Fibroblast of mammary gland (primary cell): ENCODE measurements around the gene IL1RAPL2.
A peak's percentile ranks its signal among the peaks of the same experiment; 100 is the strongest.

Experiments used
- DNase-seq: peaks from one replicate; pipeline ENCODE4 v3.0.0-alpha.2; 2010; ENCODE audit warnings: low read depth
- H3K4me3 ChIP-seq: 2 replicates; pipeline ENCODE4 v1.5.1; 2011; ENCODE audit warnings: low read depth, mild to moderate bottlenecking, low read length, moderate library complexity; ENCODE audit not compliant: control insufficient read depth
- CTCF ChIP-seq: conservative IDR thresholded peaks from 2 replicates; pipeline ENCODE4 v1.5.1; 2011; ENCODE audit warnings: low read depth, low read length, inconsistent platforms; ENCODE audit not compliant: control insufficient read depth, insufficient read depth

Gene IL1RAPL2

DNA sequence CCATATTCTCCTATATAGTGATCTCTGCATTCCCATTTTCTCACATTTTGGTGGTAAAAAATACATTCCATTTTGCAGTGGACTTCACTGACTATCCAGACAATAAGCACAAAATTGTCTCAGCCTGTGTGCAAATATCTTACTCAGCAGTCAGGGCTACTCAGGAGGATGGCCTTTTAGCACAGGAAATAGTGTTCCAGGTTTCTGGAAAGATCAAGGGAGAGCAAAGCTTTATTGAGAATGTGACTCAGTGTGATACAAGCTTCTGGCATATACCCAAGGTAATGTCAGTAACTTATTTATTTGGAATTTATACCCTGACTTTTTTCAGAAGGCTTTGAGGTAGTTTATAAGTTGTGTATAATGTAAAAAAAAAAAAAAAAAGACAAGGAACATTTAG lies 421.1 kb downstream of the IL1RAPL2 start:
- no peak overlapping the region for H3K4me3 ChIP-seq
- peak; percentile 55 for DNase-seq
- no peak for TF ChIP-seq CTCF

GRCh38 chrX:104988038-104988437 lies 422.0 kb downstream of the IL1RAPL2 start:
- no peak for DNase-seq
- TF ChIP-seq CTCF = no peak
- no peak overlapping the region for H3K4me3 ChIP-seq

- no peak for TF ChIP-seq CTCF
- H3K4me3 ChIP-seq = no peak overlapping the region
These were observed 429.5 kb downstream of the IL1RAPL2 start for GRCh38 chrX:104995546-104995945.

DNA sequence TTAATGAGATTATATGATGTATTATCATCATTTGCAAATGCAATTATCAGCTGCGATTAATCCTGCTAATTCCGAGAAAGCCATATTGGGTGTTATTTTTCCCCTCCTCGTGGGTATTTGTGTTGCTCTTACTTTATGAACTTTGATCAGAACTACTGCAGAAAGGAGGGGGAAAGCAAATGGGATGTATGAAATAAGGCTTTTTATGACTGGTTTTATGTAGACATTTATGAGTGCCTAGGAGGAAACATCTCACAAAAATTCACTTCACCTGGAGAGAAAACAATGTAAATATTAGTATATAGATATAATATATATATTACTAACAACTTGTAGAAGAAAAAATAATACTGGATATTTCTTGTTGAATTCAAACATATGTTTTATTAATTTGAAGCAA lies 440.1 kb downstream of the IL1RAPL2 start:
- no peak overlapping the region for H3K4me3 ChIP-seq
- no peak for DNase-seq
- TF ChIP-seq CTCF = no peak

More at GRCh38 chrX:104995546-104995945, 429.5 kb downstream of the IL1RAPL2 start:
- no peak for DNase-seq

DNA sequence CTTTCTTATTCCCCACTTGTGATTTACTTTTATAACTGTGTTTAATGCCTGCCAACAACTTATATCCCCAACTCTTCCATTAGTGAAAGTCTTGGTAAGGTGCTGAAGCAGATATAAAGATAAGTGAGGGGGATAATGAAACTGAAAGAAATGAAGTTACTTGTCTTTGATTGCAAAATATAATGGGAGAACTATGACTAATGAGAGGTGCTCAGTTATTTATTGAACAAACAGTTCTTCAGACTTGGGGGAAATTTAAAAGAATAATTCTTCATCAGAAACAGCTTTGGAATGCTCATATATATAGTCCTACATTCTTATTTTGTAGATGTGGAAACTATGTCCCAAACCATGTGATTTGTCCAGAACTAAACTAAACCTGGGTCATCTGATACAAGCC lies 441.0 kb downstream of the IL1RAPL2 start:
- TF ChIP-seq CTCF = no peak
- no peak for DNase-seq
- no peak overlapping the region for H3K4me3 ChIP-seq

DNA sequence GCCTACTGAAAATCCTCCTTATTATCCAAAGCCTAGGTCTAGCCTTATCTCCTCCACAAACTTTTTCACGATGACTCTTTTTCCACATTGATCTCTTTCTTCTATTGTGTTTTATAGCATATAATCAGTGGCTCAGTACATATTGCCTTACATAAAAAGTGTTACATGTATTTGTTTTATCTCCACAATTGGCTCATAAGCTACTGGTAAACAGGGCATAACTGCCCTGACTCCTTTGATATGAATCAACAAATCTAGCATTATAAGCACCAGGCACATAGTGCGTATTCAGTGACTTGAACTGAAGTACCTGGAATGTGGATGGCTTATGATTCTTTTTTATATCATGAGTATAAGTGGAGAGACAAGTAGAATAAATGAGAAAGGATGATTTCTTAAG lies 447.7 kb downstream of the IL1RAPL2 start:
- H3K4me3 ChIP-seq = no peak overlapping the region
- TF ChIP-seq CTCF = no peak
- no peak for DNase-seq

DNA sequence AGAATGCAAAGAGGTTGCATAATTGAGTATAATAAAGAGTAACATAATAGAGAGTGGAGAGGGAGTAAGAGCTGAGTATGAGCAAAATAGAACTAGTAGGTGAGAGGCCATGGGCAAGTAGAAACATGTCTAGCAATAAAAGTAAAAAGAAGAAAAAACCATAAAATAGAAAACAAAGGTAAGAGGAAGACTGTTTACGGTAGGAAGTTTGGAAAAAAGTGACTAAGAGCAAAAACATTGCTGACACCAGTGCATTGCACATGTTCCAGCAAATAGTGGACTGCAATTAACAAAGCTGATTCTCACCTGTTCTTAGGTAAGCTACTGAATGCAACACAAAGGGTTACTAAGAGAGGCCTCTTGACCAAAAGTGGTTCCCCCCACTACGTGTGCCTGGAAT lies 451.6 kb downstream of the IL1RAPL2 start:
- no peak for TF ChIP-seq CTCF
- no peak overlapping the region for H3K4me3 ChIP-seq
- DNase-seq = no peak
